Naive B cell (primary cell): ENCODE data around the gene DNAJC2. TPM values are rescaled to one million over a fixed set of nuclear protein-coding genes. Genes with fewer than 3 reads are reported as not detected.
"Not testable (repeated sequence)": the region's sequence is repeated elsewhere in the genome, so short reads cannot be mapped to it uniquely, and the experiment has no call there.

Experiments
- ATAC-seq, 2 donors: fragments of 150-1000 bp; cut with Tn5 transposase; 2 replicates each; pipeline ENCODE4 v1.10.0; 2021; ENCODE audit warnings: low read depth in 2 of 2, mild to moderate bottlenecking in 2 of 2, moderate library complexity in 2 of 2
- DNase-seq: peaks from one replicate; pipeline ENCODE4 v3.0.0; 2022
- H3K27ac Mint-ChIP-seq, 6 donors: one replicate each; pipeline ENCODE4 v1.8.0; 2020 to 2022; ENCODE audit warnings: mild to moderate bottlenecking in 6 of 6, mixed read lengths in 6 of 6, moderate library complexity in 5 of 6, inconsistent platforms in 2 of 6
- H3K27me3 Mint-ChIP-seq, 3 donors: one replicate each; pipeline ENCODE4 v1.8.0; 2021 to 2022; ENCODE audit warnings: mixed read lengths in 3 of 3, mild to moderate bottlenecking in 1 of 3
- H3K36me3 Mint-ChIP-seq, 2 donors: one replicate each; pipeline ENCODE4 v1.8.0; 2020 to 2022; ENCODE audit warnings: mixed read lengths in 2 of 2, inconsistent platforms in 1 of 2, mild to moderate bottlenecking in 1 of 2
- H3K4me1 Mint-ChIP-seq, 3 donors: one replicate each; pipeline ENCODE4 v1.8.0; 2020 to 2022; ENCODE audit warnings: mixed read lengths in 3 of 3, inconsistent platforms in 1 of 3, mild to moderate bottlenecking in 1 of 3, moderate library complexity in 1 of 3
- H3K4me3 Mint-ChIP-seq, 8 donors: one replicate each; pipeline ENCODE4 v1.8.0; 2020 to 2022; ENCODE audit warnings: mild to moderate bottlenecking in 8 of 8, mixed read lengths in 8 of 8, moderate library complexity in 8 of 8, inconsistent platforms in 2 of 8
- H3K9me3 Mint-ChIP-seq, 7 donors: one replicate each; pipeline ENCODE4 v1.8.0; 2020 to 2022; ENCODE audit warnings: mixed read lengths in 7 of 7, mild to moderate bottlenecking in 5 of 7, inconsistent platforms in 2 of 7, moderate library complexity in 1 of 7
- polyA plus RNA-seq, 6 donors: library from polyadenylated mRNA; unstranded; fragments of 300-500 nt; fragmentation: Illumina TruSeq; gene quantifications; one replicate each; pipeline ENCODE4 v1.2.3, GENCODE V29; 2021; ENCODE audit warnings: low read depth in 6 of 6

DNAJC2 gene
- polyA plus RNA-seq, 6 donors from 2014 or later: 5.7 to 27.4 (median 17.0) TPM

DNA sequence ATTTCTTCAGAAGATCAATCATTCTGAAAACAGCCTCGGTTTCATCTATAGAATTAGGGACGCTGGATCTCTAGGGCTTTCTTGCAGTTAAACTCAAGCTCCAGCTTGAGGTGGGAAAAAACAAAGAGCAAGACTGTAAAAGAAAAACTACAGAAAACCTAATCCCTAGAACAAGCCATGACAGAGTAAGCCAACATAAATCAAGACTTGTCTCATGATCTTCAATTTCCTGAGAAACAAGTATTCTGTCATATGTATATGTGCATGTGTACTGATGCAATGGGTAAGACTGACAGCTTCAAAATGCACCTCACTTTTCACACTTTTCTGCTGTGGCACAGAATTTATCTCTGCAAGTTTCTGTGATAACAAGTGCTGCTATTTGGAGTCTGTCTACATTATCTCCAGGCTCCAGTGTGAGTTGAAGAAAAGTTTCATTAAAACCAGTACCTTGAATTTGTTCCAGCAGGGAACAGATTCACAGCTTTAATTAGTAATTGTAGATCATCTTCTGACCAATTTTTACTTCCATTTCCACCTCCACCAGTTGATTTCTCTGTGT, 28.1 kb downstream of the DNAJC2 start:
- peak overlapping the region in 2 of 6 donors; percentile 52 to 70 for H3K27ac Mint-ChIP-seq
- H3K9me3 Mint-ChIP-seq: no peaks in the 10 kb centered on the region
- H3K36me3 Mint-ChIP-seq: peaks cover 16 to 25% of the 10 kb centered on the region in 2 donors
- peaks cover 0 to 8% (median 6%) of the 10 kb centered on the region in 3 donors for H3K4me1 Mint-ChIP-seq
- DNase-seq (no peak), ATAC-seq (no peak)
- H3K4me3 Mint-ChIP-seq: no peak overlapping the region
- H3K27me3 Mint-ChIP-seq: no peaks in the 10 kb centered on the region

DNA sequence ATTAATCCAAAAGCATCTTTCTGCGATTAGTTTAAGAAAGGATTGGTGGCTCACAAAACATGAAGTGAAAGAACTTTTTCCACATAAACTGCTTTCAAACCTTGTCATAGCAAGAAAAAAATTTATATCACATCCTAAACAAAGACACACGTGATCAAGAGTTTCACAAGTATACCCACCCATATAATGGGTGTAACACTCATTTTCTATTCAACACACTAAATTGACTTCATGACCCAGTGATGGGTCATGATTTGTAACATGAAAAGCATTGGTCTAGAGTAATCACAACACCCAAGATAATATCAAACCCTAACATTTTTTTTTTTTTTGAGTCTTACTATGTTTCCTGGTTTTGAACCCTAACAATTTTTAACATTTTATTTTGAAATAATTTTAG, 29.7 kb downstream of the DNAJC2 start:
- H3K4me1 Mint-ChIP-seq: peaks cover 0 to 8% (median 6%) of the 10 kb centered on the region in 3 donors
- peaks cover 16 to 25% of the 10 kb centered on the region in 2 donors for H3K36me3 Mint-ChIP-seq
- H3K27me3 Mint-ChIP-seq: no peaks in the 10 kb centered on the region
- no peak overlapping the region for H3K4me3 Mint-ChIP-seq
- no peak for ATAC-seq
- DNase-seq: no peak
- H3K9me3 Mint-ChIP-seq: no peaks in the 10 kb centered on the region
- H3K27ac Mint-ChIP-seq: peak overlapping the region in 2 of 6 donors; percentile 1 to 47

DNA sequence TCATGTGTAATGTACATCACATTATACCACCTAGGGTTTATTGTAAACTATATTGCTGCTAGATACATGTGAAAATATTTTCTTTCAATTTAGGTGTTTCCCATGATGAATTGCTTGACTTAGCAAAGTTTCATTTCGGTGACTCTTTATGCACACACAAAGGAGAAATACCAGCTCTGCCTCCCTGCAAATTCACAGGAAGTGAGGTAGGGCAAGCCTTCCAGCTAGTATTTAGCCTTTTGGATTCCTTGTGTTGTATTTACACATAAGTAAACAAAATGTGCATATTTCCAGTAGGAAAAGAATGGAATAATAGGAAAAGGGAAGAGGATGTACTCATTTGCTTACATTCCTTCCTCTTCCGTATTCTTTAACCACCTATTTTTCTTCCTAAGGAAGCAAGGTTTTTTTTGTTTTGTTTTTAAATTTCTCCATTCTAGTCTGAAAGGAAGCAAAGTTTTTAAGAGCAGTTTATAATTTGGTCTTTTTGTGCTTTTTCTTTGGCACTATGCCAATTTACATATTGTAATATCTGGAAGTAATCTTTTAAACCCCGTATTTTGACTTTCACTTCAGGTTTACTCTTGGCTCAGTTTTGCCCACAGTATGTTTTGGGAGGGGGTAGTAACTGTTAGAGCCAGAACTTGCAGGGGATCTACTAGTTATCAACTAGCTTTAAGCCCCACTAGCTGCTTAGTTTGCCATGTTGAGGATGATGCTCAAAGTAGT, 36.9 kb downstream of the DNAJC2 start:
- H3K9me3 Mint-ChIP-seq: no peaks in the 10 kb centered on the region
- peaks cover 9 to 12% of the 10 kb centered on the region in 2 donors for H3K36me3 Mint-ChIP-seq
- no peaks in the 10 kb centered on the region for H3K27me3 Mint-ChIP-seq
- H3K4me3 Mint-ChIP-seq: no peak overlapping the region
- DNase-seq: no peak
- no peak overlapping the region for H3K27ac Mint-ChIP-seq
- H3K4me1 Mint-ChIP-seq: peaks cover 0 to 6% (median 0%) of the 10 kb centered on the region in 3 donors
- no peak for ATAC-seq

DNA sequence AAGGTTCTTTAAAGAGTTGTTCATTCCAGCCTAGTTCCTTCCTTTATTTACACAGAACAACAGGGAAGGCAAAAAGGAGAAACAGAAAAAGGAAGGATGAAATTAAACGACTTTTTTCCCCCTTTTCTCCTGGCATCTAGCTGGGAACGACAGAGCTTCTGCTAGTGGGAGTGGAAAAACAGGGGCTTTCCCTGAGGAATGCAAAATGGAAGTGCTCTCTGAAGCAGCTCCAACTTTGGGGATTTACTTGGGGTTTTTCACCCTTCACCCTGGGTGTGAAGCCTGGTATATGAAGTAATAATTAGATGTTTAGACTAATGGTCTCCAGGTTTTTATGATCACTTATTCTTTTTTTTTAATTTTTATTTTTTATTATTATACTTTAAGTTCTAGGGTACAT, 43.1 kb downstream of the DNAJC2 start:
- no peak for ATAC-seq
- Mint-ChIP-seq H3K4me3 (no peak overlapping the region), H3K27me3 (no peaks in the 10 kb centered on the region), H3K27ac (no peak overlapping the region), H3K4me1 (peaks cover 16 to 39% (median 18%) of the 10 kb centered on the region in 3 donors), H3K9me3 (no peaks in the 10 kb centered on the region), H3K36me3 (peaks cover 9% of the 10 kb centered on the region in 2 donors)
- no peak for DNase-seq

DNA sequence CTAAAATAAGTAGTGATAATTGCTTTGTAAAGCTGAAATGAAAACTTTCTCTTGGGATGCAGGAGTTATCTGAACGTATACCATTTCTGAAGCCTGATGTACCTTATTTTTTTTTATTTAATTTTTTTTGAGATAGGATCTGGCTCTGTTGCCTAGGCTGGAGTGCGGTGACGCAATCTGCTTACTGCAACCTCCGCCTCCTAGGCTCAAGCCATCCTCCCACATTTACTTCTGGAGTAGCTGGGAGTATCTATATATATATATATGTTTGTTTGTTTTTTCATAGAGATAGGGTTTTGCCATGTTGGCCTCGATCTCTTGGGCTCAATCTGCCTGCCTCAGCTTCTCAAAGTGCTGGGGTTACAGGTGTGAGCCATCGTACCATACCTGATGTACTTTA, 44.9 kb downstream of the DNAJC2 start:
- H3K4me1 Mint-ChIP-seq: peaks cover 20 to 39% (median 24%) of the 10 kb centered on the region in 3 donors
- H3K36me3 Mint-ChIP-seq: peaks cover 4 to 5% of the 10 kb centered on the region in 2 donors
- peak overlapping the region in 3 of 8 donors; percentile 2 to 54 (median 40) for H3K4me3 Mint-ChIP-seq
- no peaks in the 10 kb centered on the region for H3K9me3 Mint-ChIP-seq
- no peak for DNase-seq
- H3K27me3 Mint-ChIP-seq: no peaks in the 10 kb centered on the region
- H3K27ac Mint-ChIP-seq: no peak overlapping the region
- no peak for ATAC-seq

DNA sequence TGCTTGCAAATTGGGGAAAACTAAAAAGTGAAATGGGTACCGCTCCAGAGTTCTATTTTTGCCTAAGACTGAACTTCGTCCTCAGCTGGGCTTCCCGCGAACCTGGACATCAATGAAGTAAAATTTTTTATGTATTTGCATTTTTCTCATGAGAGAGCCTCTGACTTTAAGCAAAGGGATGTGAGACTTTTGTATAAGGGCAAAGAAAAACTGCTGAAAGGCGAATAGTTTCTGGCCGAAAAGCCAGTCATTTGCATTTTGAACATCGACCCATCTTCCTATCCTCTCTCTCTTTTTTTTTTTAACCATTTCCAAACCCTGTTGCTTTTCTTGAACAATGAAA, 46.8 kb downstream of the DNAJC2 start:
- H3K4me1 Mint-ChIP-seq: peaks cover 20 to 33% (median 24%) of the 10 kb centered on the region in 3 donors
- DNase-seq (no peak), ATAC-seq (no peak)
- peaks cover 0 to 4% (median under 1%) of the 10 kb centered on the region in 3 donors for H3K27me3 Mint-ChIP-seq
- peak overlapping the region; percentile 80 to 95 (median 91) for H3K4me3 Mint-ChIP-seq
- H3K27ac Mint-ChIP-seq: peak overlapping the region; percentile 78 to 94 (median 88)
- H3K9me3 Mint-ChIP-seq: no peaks in the 10 kb centered on the region
- H3K36me3 Mint-ChIP-seq: no peaks in the 10 kb centered on the region

DNA sequence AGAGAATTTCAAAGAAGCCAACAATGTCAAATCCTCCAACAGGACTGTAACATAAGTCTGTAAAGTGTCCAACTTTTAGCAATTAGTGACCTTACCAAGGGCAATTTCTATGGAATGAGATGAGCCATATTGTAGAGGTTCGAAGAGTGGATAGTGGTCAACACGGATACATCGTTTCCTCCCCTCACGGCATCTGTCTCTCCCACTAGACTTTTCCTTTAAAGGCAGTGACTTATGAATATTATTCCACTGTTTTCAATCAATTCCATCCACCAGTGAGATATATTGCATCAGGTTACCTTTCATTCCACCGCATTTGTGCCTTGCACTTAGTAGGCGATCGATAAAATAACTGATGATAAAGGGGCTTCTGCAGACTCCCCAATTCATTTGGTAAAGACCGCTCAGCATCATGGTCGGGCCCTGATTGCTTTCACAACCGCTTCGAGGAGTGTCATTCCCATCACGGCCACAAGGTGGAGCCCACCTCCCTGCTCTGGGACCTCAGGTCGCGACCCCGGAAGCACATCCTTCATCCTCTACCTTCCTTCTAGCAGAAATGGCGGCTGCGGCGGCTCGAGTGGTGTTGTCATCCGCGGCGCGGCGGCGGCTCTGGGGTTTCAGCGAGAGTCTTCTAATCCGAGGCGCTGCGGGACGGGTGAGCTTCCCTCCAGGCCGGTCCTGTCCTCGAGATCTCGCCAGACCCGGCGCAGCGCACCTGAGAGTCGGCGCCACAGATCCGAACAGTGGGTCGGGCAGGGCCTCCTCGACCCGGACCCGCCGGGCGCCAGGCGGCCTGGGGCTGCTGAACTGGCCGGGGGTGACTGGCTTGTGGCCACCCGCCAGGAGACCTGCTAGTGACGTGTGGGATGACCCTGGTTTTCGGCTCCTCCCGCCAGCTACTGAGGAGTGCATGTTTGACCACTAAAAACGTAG, 47.4 kb downstream of the DNAJC2 start, which contains the start of gene PMPCB:
PMPCB (plus strand) TSS at position 535 of the 936 bp plus-strand sequence; CDS start at position 560, 25 bp downstream.
- Mint-ChIP-seq H3K9me3 (no peaks in the 10 kb centered on the region), H3K4me1 (peaks cover 20 to 29% (median 24%) of the 10 kb centered on the region in 3 donors), H3K36me3 (no peaks in the 10 kb centered on the region)

DNA sequence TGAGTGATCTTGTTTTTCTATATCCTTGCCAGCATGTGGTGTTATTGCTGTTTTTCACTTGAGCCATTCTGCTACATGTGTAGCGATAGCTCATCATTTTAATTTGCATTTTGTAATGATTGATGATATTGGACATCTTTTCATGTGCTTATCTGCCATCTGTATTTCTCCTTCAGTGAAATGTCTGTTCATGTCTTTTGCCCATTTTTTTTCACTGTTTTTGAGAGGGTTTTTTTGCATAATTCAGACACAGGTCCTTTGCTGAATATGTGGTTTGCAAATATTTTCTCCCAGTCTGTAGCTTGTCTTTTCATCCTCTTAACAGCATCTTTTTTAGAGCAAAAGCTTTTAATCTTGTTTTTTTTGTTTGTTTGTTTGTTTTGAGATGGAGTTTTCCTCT, 51.0 kb downstream of the DNAJC2 start:
- no peak for DNase-seq
- H3K4me1 Mint-ChIP-seq: peaks cover 14 to 19% (median 18%) of the 10 kb centered on the region in 3 donors
- H3K36me3 Mint-ChIP-seq: no peaks in the 10 kb centered on the region
- H3K9me3 Mint-ChIP-seq: no peaks in the 10 kb centered on the region
- H3K27me3 Mint-ChIP-seq: peaks cover 5 to 32% (median 26%) of the 10 kb centered on the region in 3 donors
- no peak for ATAC-seq
- H3K27ac Mint-ChIP-seq: no peak overlapping the region
- no peak overlapping the region for H3K4me3 Mint-ChIP-seq

More for the DNA sequence above, 47.4 kb downstream of the DNAJC2 start, which contains the start of gene PMPCB:
- Mint-ChIP-seq H3K27ac (peak within 1 kb of the TSS; percentile 84 to 94 (median 92)), H3K4me3 (peak within 1 kb of the TSS; percentile 80 to 95 (median 91)), H3K27me3 (peaks cover 0 to 10% (median 7%) of the 10 kb centered on the region in 3 donors)
- DNase-seq: peak; percentile 91
- peak; percentile 94 to 95 for ATAC-seq

DNA sequence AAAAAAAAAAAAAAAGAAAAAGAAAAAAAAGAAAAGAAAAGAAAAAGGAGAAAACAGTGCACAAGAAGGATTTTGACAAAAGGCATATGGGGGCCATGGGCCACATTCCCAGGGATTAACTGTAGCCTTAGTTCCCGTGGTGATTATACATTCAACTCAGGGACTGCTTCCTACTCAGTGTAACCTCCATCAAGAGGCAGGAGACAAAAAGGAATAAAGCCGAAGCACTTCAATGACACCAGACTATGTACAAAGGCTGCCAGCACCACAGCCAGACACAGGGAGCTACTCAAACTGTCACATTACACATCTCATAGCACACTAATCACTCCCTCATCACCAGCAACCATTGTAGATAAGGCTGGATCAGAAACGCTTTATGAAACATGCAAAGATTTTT, 52.4 kb downstream of the DNAJC2 start:
- peaks cover 5 to 32% (median 26%) of the 10 kb centered on the region in 3 donors for H3K27me3 Mint-ChIP-seq
- DNase-seq (no peak), ATAC-seq (no peak)
- no peaks in the 10 kb centered on the region for H3K36me3 Mint-ChIP-seq
- no peak overlapping the region for H3K4me3 Mint-ChIP-seq
- H3K4me1 Mint-ChIP-seq: peaks cover 3 to 10% (median 8%) of the 10 kb centered on the region in 3 donors
- no peaks in the 10 kb centered on the region for H3K9me3 Mint-ChIP-seq
- H3K27ac Mint-ChIP-seq: no peak overlapping the region

DNA sequence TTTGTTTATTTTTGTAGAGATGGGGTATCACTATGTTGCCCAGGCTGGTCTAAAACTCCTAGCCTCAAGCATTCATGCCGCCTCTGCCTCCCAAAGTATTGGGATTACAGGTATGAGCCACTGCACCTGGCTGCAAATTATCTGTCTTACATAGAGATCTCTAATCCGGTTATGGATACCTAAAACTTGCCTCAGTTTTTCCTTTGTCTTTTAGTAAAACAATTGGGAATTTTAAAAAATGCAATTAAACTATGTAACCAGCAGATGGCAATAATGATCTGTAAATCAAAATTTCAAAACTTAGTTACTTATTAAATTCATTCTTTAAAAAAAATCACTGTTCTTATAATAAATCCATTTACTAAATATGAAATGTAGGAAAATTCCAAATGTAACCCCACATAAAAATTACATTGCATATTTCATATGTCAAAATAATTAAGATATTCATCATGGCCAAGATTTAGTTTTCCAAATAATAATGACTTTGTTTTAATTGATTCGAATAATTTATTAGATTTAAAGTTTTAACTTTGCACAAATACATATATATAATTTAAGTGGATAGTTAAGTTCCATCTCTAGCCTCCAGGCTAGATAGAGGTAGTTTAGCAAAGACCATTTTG, 61.7 kb downstream of the DNAJC2 start:
- not testable (repeated sequence) for ATAC-seq, H3K27ac Mint-ChIP-seq, H3K9me3 Mint-ChIP-seq, DNase-seq, H3K27me3 Mint-ChIP-seq, H3K36me3 Mint-ChIP-seq
- H3K4me1 Mint-ChIP-seq: peaks cover 24 to 26% (median 26%) of the 10 kb centered on the region in 3 donors
- H3K4me3 Mint-ChIP-seq: peak overlapping the region in 1 of 8 donors; percentile 90

DNA sequence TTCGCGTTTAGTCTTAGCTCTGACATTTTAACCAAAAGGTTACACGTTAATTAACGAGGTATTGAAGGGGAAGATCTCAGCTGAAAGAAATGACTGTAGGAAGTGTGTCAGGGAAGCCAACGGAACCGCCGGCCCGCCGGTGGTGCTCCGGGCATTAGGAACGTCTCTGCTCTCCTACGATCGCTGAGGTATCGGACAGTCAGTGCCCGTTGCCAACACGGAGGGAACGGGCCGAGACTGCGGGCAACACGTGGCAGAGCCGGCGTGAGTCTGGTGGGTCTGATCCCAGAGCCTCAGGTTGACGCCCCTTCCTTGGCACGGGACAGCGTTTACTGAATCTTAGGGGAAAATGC, 63.8 kb downstream of the DNAJC2 start:
- Mint-ChIP-seq H3K27ac (peak overlapping the region; percentile 97 to 100 (median 100)), H3K4me1 (peaks cover 24 to 26% (median 26%) of the 10 kb centered on the region in 3 donors), H3K4me3 (peak overlapping the region; percentile 90 to 99 (median 98))
- not testable (repeated sequence) for H3K36me3 Mint-ChIP-seq, ATAC-seq, H3K9me3 Mint-ChIP-seq, H3K27me3 Mint-ChIP-seq, DNase-seq

DNA sequence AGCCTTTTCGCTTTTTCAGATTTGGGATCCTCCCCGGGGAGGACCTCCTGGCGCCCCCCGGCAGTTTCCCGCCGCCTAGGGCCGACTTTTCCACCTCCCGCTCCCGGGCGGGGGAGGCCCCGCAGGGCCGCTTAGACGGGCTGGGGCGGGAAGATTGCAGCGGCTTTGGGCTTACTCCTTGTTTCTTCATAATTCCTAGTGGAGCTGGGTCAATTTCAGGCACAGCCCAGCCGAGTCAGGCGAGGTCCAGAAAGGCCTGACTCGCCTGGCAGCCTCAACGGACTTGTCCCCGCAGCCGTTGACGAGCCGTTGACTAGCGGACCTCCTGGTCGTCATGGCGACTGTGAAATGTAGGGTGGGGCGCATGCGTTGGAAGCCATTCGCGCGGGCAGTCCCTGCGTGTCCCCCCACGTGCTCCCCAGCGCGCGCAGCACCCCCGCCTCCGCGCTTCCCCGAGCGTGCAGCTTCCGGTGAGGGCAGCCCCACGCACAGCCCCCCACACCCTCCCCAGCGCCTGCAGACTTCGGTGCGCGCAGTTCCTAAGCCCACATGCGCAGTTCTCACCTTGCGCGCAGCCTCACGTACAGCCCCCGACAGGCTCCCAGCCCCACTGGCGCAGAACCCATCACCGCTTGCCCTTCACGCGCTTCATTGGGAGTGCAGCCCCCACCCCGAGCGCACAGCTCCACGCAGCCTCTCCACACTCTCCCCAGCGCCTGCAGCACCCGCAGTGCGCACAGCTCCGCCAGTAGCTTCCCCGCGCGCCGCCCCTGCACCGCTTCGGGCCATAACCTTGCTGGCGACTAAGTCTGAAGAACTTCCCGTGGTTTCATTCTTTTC, 64.4 kb downstream of the DNAJC2 start:
- Mint-ChIP-seq H3K4me1 (peaks cover 24 to 26% (median 26%) of the 10 kb centered on the region in 3 donors), H3K4me3 (peak overlapping the region; percentile 90 to 99 (median 98)), H3K27ac (peak overlapping the region; percentile 97 to 100 (median 100))
- H3K27me3 Mint-ChIP-seq, H3K9me3 Mint-ChIP-seq, H3K36me3 Mint-ChIP-seq: not testable (repeated sequence)
- ATAC-seq (peak; percentile 91), DNase-seq (peak; percentile 93)
